IMR-90 (cell line): Measurements from ENCODE around the gene AGMO.

Experiments used
- MAFK ChIP-seq: IDR thresholded peaks from 2 replicates; pipeline ENCODE4 v1.6.1; 2012; ENCODE audit warnings: low read depth, low read length, improper control_type of control experiment
- TF ChIP-seq, protein P1 (sequence below): conservative IDR thresholded peaks from 2 replicates; pipeline ENCODE4 v1.5.1; 2012; ENCODE audit warnings: mild to moderate bottlenecking, low read depth, low read length, improper control_type of control experiment

DNA sequence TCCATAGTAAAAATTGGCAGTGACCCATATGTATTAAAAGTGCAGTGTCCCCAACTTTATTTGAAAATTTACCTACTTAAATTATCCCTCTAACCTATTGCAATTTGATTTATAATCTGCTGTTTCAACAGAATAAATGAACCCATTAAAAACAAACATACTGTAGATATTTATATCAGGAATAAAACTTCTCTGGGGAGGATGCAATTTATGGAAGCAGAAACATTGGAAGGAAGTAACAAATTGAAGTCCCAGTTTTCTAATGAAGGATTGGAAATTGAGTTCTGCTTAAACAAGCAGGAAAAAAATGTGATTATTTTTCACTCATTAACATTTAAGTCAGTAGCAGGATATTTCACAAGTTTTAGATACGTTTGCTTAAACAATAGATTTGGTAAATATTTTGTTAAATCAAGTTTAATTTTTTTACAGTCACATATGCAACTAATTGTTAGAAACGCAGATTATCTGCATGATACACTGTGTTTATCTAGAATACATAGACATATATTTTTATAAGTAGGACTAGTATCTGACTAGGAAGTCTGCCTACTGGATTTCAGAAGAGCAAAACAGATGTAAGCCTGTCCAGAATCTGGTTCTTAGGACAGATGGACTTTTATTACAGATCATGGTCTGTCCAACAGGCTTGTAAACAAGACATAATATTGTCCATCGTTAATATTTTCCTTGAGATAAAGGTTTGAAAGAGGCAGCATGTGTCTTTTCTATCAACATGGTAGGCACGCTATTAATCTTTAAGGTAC lies 5.3 kb downstream of the AGMO start:
- TF ChIP-seq, protein P1, sequence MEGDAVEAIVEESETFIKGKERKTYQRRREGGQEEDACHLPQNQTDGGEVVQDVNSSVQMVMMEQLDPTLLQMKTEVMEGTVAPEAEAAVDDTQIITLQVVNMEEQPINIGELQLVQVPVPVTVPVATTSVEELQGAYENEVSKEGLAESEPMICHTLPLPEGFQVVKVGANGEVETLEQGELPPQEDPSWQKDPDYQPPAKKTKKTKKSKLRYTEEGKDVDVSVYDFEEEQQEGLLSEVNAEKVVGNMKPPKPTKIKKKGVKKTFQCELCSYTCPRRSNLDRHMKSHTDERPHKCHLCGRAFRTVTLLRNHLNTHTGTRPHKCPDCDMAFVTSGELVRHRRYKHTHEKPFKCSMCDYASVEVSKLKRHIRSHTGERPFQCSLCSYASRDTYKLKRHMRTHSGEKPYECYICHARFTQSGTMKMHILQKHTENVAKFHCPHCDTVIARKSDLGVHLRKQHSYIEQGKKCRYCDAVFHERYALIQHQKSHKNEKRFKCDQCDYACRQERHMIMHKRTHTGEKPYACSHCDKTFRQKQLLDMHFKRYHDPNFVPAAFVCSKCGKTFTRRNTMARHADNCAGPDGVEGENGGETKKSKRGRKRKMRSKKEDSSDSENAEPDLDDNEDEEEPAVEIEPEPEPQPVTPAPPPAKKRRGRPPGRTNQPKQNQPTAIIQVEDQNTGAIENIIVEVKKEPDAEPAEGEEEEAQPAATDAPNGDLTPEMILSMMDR: no peak
- TF ChIP-seq MAFK: no peak
